ENCODE data around the gene PPCS.

- TF ChIP-seq CTCF (IDR thresholded peaks at IDR 0.05; ENCODE audit: low read length) = no peak
- TF ChIP-seq EZH2phosphoT487 (IDR thresholded peaks at IDR 0.05; ENCODE audit: low read length) = no peak
- no peak for TF ChIP-seq EZH2 (optimal IDR thresholded peaks at IDR 0.05; ENCODE audit: low read depth, low read length)
Observed at GRCh38 chr1:42442662-42443061, 13.7 kb upstream of the PPCS start.
